HL-60 (cell line): ENCODE results near the gene PDE8A.

Source experiments
- POLR2AphosphoS5 ChIP-seq: IDR thresholded peaks from 2 replicates; pipeline ENCODE4 v1.6.1; 2012; ENCODE audit warnings: low read depth
- SPI1 ChIP-seq: IDR thresholded peaks from 2 replicates; pipeline ENCODE4 v1.6.1; 2012; ENCODE audit warnings: low read depth, mild to moderate bottlenecking, borderline replicate concordance
- TF ChIP-seq, protein P1 (sequence below): IDR thresholded peaks from one replicate; pipeline ENCODE4 v1.5.1; 2011; ENCODE audit warnings: low read length, control low read depth, inconsistent platforms; ENCODE audit not compliant: insufficient read depth
- TF ChIP-seq, protein P2 (sequence below): IDR thresholded peaks from 2 replicates; pipeline ENCODE4 v1.6.1; 2012; ENCODE audit warnings: low read depth; ENCODE audit not compliant: insufficient replicate concordance

DNA sequence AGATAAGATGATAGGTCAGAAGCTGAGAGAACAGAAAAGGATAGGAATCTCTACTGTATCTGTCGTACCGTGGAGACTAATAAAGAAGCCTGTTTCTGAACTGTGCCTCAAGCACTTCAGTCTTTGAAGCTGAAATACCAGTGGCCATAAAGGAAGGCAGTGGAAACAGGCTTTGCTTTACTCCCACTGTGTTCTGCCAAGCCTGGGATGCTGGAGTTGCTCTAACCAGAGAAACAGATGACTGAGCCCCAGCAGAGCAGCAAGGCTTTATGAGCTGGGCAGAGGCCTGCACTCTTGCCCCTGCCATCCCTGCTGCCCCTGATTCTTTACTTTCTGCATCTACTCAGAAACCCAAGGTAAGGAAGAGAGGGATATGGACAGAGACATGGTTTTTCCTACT is 89.4 kb downstream of the PDE8A start:
- TF ChIP-seq, protein P1, sequence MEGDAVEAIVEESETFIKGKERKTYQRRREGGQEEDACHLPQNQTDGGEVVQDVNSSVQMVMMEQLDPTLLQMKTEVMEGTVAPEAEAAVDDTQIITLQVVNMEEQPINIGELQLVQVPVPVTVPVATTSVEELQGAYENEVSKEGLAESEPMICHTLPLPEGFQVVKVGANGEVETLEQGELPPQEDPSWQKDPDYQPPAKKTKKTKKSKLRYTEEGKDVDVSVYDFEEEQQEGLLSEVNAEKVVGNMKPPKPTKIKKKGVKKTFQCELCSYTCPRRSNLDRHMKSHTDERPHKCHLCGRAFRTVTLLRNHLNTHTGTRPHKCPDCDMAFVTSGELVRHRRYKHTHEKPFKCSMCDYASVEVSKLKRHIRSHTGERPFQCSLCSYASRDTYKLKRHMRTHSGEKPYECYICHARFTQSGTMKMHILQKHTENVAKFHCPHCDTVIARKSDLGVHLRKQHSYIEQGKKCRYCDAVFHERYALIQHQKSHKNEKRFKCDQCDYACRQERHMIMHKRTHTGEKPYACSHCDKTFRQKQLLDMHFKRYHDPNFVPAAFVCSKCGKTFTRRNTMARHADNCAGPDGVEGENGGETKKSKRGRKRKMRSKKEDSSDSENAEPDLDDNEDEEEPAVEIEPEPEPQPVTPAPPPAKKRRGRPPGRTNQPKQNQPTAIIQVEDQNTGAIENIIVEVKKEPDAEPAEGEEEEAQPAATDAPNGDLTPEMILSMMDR: no peak
- no peak for TF ChIP-seq SPI1
- TF ChIP-seq, protein P2, sequence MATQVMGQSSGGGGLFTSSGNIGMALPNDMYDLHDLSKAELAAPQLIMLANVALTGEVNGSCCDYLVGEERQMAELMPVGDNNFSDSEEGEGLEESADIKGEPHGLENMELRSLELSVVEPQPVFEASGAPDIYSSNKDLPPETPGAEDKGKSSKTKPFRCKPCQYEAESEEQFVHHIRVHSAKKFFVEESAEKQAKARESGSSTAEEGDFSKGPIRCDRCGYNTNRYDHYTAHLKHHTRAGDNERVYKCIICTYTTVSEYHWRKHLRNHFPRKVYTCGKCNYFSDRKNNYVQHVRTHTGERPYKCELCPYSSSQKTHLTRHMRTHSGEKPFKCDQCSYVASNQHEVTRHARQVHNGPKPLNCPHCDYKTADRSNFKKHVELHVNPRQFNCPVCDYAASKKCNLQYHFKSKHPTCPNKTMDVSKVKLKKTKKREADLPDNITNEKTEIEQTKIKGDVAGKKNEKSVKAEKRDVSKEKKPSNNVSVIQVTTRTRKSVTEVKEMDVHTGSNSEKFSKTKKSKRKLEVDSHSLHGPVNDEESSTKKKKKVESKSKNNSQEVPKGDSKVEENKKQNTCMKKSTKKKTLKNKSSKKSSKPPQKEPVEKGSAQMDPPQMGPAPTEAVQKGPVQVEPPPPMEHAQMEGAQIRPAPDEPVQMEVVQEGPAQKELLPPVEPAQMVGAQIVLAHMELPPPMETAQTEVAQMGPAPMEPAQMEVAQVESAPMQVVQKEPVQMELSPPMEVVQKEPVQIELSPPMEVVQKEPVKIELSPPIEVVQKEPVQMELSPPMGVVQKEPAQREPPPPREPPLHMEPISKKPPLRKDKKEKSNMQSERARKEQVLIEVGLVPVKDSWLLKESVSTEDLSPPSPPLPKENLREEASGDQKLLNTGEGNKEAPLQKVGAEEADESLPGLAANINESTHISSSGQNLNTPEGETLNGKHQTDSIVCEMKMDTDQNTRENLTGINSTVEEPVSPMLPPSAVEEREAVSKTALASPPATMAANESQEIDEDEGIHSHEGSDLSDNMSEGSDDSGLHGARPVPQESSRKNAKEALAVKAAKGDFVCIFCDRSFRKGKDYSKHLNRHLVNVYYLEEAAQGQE: no peak
- no peak for TF ChIP-seq POLR2AphosphoS5
